Measurements from ENCODE around the gene PSTPIP1. TPM values are rescaled to one million over a fixed set of nuclear protein-coding genes. Genes with fewer than 3 reads are reported as not detected.

The PSTPIP1 gene
- total RNA-seq, 1 donor from 2014 or later: 13.3 TPM

DNA sequence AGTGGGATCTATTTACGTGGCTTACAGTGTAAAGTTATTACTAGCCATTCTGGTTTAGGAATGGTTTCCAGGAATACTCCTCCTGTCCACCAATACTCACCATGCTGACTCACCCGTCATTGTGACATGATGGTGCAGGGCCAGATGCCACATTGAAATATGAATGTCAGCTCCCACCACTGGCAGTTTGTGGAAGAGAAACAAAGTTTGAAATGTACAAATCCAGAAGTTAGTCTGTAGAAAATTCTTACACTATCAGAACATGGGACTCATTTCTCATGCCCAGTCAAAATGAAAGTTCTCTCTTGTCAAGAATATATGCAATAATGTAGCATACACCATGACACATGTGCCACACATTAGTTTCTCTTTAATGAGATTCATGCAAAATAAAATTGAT, 90.4 kb downstream of the PSTPIP1 start:
- H3K9me3 ChIP-seq: no peaks in the 10 kb centered on the region
- intact Hi-C loops (cut with DNase I): no loop called here

More for the DNA sequence above, 90.4 kb downstream of the PSTPIP1 start:
- Histone ChIP-seq H3K27ac (no peak overlapping the region), H3K27me3 (no peaks in the 10 kb centered on the region), H3K4me3 (no peak overlapping the region), H3K36me3 (no peaks in the 10 kb centered on the region), H3K4me1 (peaks cover 10% of the 10 kb centered on the region)
- TF ChIP-seq, protein P1, sequence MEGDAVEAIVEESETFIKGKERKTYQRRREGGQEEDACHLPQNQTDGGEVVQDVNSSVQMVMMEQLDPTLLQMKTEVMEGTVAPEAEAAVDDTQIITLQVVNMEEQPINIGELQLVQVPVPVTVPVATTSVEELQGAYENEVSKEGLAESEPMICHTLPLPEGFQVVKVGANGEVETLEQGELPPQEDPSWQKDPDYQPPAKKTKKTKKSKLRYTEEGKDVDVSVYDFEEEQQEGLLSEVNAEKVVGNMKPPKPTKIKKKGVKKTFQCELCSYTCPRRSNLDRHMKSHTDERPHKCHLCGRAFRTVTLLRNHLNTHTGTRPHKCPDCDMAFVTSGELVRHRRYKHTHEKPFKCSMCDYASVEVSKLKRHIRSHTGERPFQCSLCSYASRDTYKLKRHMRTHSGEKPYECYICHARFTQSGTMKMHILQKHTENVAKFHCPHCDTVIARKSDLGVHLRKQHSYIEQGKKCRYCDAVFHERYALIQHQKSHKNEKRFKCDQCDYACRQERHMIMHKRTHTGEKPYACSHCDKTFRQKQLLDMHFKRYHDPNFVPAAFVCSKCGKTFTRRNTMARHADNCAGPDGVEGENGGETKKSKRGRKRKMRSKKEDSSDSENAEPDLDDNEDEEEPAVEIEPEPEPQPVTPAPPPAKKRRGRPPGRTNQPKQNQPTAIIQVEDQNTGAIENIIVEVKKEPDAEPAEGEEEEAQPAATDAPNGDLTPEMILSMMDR (IDR thresholded peaks at IDR 0.05): no peak
- TF ChIP-seq POLR2A (IDR thresholded peaks at IDR 0.05): no peak
- TF ChIP-seq POLR2AphosphoS5 (IDR thresholded peaks at IDR 0.05; ENCODE audit: insufficient read depth in 1 of 2, low read depth in 1 of 2): no peak
- DNase-seq (ENCODE audit: extremely low spot score in 2 of 2): no peak

Small RNA genes lying within 50 kb of the gene (small RNA-seq; reads per million reads assigned to genes)
- gene RN7SL278P: not detected

Other genes starting within 250 kb of the PSTPIP1 start
- 51.3 TPM for gene SCAPER, start 89.8 kb upstream of the PSTPIP1 start, total RNA-seq
- 39.5 TPM for gene RCN2, start 63.4 kb upstream of the PSTPIP1 start, total RNA-seq
- gene TSPAN3, start 76.0 kb downstream of the PSTPIP1 start, total RNA-seq: 80.3 TPM

Measured in vagina (tissue), 2 donors.